GM13977 (cell line): ENCODE measurements around the gene NPRL2.

ENCODE experiments used
- DNase-seq: peaks from one replicate; pipeline ENCODE4 v3.0.0; 2012; ENCODE audit warnings: low spot score
- CTCF ChIP-seq: IDR thresholded peaks from 2 replicates; pipeline ENCODE4 v1.5.1; 2012; ENCODE audit warnings: mild to moderate bottlenecking, control low read depth; ENCODE audit not compliant: insufficient read depth; ENCODE audit errors: extremely low read depth, missing control alignments
- in situ Hi-C: fragments of 300-500 bp; cut with MboI; formaldehyde crosslinking; loops from one replicate; pipeline ENCODE4 v1.12.0; 2022; ENCODE audit warnings: low sequenced_read_pairs, low pct_unique_long_range_greater_than_20kb, mixed read lengths, inconsistent platforms; ENCODE audit not compliant: unreplicated experiment

NPRL2 gene

GRCh38 chr3:50341996-50342650 lies 8.5 kb downstream of the NPRL2 start:
- TF ChIP-seq CTCF: no peak
- in situ Hi-C loops: loop anchor here (10.0 kb wide), 1 partner anchor 213 kb away; no protein-coding TSS in a partner anchor
- DNase-seq: no peak

DNA sequence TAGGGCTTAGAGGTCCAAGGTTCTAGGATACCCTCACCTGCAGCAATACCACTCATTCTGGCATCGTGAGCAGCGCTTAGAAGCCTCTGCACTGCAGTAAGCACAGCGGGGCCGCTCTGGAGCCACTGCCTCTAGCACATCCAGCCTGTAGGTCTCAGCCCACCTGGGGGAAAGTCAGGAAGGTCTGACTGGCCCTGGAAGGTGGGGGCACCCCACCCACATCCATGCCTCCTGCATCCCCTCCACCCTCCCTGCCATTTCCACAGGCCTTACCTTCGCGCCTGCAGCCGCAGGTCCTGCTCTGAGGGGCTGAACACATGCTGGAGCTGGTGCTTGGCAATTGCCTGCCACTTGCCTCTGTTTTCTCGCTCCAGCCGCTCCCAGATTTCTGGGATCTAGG lies 9.0 kb downstream of the NPRL2 start:
- TF ChIP-seq CTCF: no peak
- in situ Hi-C loops: loop anchor here (10.0 kb wide), 1 partner anchor 213 kb away; no protein-coding TSS in a partner anchor
- DNase-seq: no peak

GRCh38 chr3:50340448-50341329 lies 9.9 kb downstream of the NPRL2 start, which contains the start of gene RASSF1:
TSS of gene RASSF1 (minus strand) at chr3:50340836. CDS start at chr3:50340805, 31 bp downstream.
- DNase-seq: peak; percentile 84
- in situ Hi-C loops: loop anchor here (10.0 kb wide), 1 partner anchor 214 kb away; no protein-coding TSS in a partner anchor
- no peak for TF ChIP-seq CTCF

- in situ Hi-C loops: loop anchor here (10.0 kb wide), 1 partner anchor 215 kb away; no protein-coding TSS in a partner anchor
- no peak for TF ChIP-seq CTCF
Observed at GRCh38 chr3:50340147-50340447, 10.5 kb downstream of the NPRL2 start.

GRCh38 chr3:50339485-50340146 lies 11.0 kb downstream of the NPRL2 start:
- TF ChIP-seq CTCF: no peak
- in situ Hi-C loops: loop anchor here (10.0 kb wide), 1 partner anchor 215 kb away; no protein-coding TSS in a partner anchor
- DNase-seq: no peak

More at GRCh38 chr3:50340147-50340447, 10.5 kb downstream of the NPRL2 start:
- no peak for DNase-seq

GRCh38 chr3:50338965-50339364 lies 11.6 kb downstream of the NPRL2 start:
- TF ChIP-seq CTCF: no peak
- no peak for DNase-seq
- in situ Hi-C loops: no loop called here
